K562 (cell line): ENCODE measurements around the gene DMAC2. TPM values are rescaled to one million over a fixed set of nuclear protein-coding genes. Genes with fewer than 3 reads are reported as not detected.

Experiments used
- ATAC-seq: fragments of 200-7000 bp; cut with Tn5 transposase; 3 replicates; pipeline ENCODE4 v1.9.1; 2020; ENCODE audit warnings: moderate library complexity
- BruUV-seq: library from RNA; stranded (reverse); fragments of 400-500 nt; replicated peaks from 2 replicates; lab custom pipeline; 2021; lab: Mats Ljungman, UMichigan
- CTCF ChIA-PET: fragments of 300-600 bp; formaldehyde crosslinking; extraction: SDS; loops from one replicate; lab custom pipeline; 2021; ENCODE audit warnings: low intra/inter-chr PET ratio; lab: Yijun Ruan, JAX
- POLR2A ChIA-PET: fragments of 300-600, 350-650 bp; sonication (Branson Sonifier 250); formaldehyde crosslinking; extraction: SDS; loops from one replicate; lab custom pipeline; 2021; ENCODE audit warnings: antibody characterized with exemption, inconsistent platforms; lab: Yijun Ruan, JAX
- DNase-seq, 4 experiments: peaks; one replicate each; pipeline versions ENCODE4 v3.0.0 to v3.0.0-alpha.2; 2011 to 2018; ENCODE audit warnings: low spot score in 3 of 4, mixed read lengths in 3 of 4; ENCODE audit errors: extremely low read depth in 1 of 4
- FAIRE-seq: peaks from 2 replicates; lab custom pipeline; 2011; peaks lifted over from hg19 to GRCh38; lab: Jason Lieb, UNC
- H2AFZ ChIP-seq: 2 replicates; pipeline ENCODE4 v1.6.0; 2011; ENCODE audit warnings: low read depth, low read length, control low read depth, inconsistent platforms
- H3K27ac ChIP-seq: fragments of 200-600 bp; 3 replicates; pipeline ENCODE4 v1.8.0; 2011; ENCODE audit warnings: low read depth, mild to moderate bottlenecking, control low read depth, inconsistent platforms, low read length, moderate library complexity, mixed read lengths; ENCODE audit errors: extremely low read depth
- H3K27me3 ChIP-seq, 2 experiments: fragments of 300-600 bp in 1 of 2; 2 replicates in 1 of 2; 3 replicates in 1 of 2; pipeline versions ENCODE4 v1.6.0 to v1.8.0; 2011; ENCODE audit warnings: inconsistent platforms in 2 of 2, low read length in 2 of 2, mild to moderate bottlenecking in 1 of 2, mixed read lengths in 1 of 2, moderate library complexity in 1 of 2; ENCODE audit not compliant: control insufficient read depth in 2 of 2, insufficient read depth in 2 of 2
- H3K36me3 ChIP-seq: fragments of 300-600 bp; 3 replicates; pipeline ENCODE4 v1.8.0; 2011; ENCODE audit warnings: mild to moderate bottlenecking, low read length, inconsistent platforms; ENCODE audit not compliant: control insufficient read depth, insufficient read depth
- H3K4me1 ChIP-seq, 2 experiments: fragments of 200-600 bp in 1 of 2; replicated peaks in 1 of 2; 2 replicates in 1 of 2; 3 replicates in 1 of 2; pipeline versions ENCODE4 v1.5.1 to v1.8.0; 2011; ENCODE audit warnings: inconsistent platforms in 2 of 2, low read length in 2 of 2, mild to moderate bottlenecking in 1 of 2, mixed read lengths in 1 of 2, moderate library complexity in 1 of 2; ENCODE audit not compliant: control insufficient read depth in 2 of 2, insufficient read depth in 2 of 2
- H3K4me2 ChIP-seq: 2 replicates; pipeline ENCODE4 v1.6.1; 2011; ENCODE audit warnings: low read length, control low read depth, inconsistent platforms, mixed read lengths; ENCODE audit not compliant: insufficient read depth
- H3K4me3 ChIP-seq: fragments of 200-600 bp; sonication (generic), shearing (Covaris generic); 2 replicates; pipeline ENCODE4 v1.5.1; 2016; ENCODE audit warnings: control low read depth, inconsistent platforms
- H3K79me2 ChIP-seq: fragments of 200-600 bp; 3 replicates; pipeline ENCODE4 v1.8.0; 2011; ENCODE audit warnings: low read length, inconsistent platforms; ENCODE audit not compliant: control insufficient read depth, insufficient read depth
- H3K9ac ChIP-seq, 2 experiments: 2 replicates each; pipeline versions ENCODE4 v1.6.0 to v1.6.1; 2011; ENCODE audit warnings: low read depth in 2 of 2, low read length in 2 of 2, control low read depth in 1 of 2, inconsistent platforms in 1 of 2, mild to moderate bottlenecking in 1 of 2, mixed read lengths in 1 of 2; ENCODE audit not compliant: insufficient read depth in 1 of 2
- H3K9me1 ChIP-seq: one replicate; pipeline ENCODE4 v1.6.0; 2011; ENCODE audit warnings: inconsistent platforms, mild to moderate bottlenecking, low read length, moderate library complexity; ENCODE audit not compliant: control insufficient read depth, insufficient read depth
- H3K9me3 ChIP-seq: replicated peaks from 2 replicates; pipeline ENCODE4 v1.5.1; 2011; ENCODE audit warnings: low read depth, low read length, inconsistent platforms; ENCODE audit not compliant: control insufficient read depth, insufficient read depth
- H4K20me1 ChIP-seq: replicated peaks from 2 replicates; pipeline ENCODE4 v1.6.1; 2011; ENCODE audit warnings: low read length, inconsistent platforms, mixed read lengths; ENCODE audit not compliant: control insufficient read depth, insufficient read depth
- CBX2 ChIP-seq: fragments of 200-600 bp; sonication (generic); IDR thresholded peaks from one replicate; pipeline ENCODE4 v1.6.1; 2012; ENCODE audit warnings: mild to moderate bottlenecking, low read length, inconsistent platforms; ENCODE audit not compliant: insufficient read depth, poor library complexity, severe bottlenecking
- DDX20 ChIP-seq: fragments of 450-650 bp; IDR thresholded peaks from 2 replicates; pipeline ENCODE4 v1.6.1; 2016; ENCODE audit warnings: missing genetic modification characterization, low read depth, mild to moderate bottlenecking, missing compliant biosample characterization, moderate library complexity
- EGR1 ChIP-seq: fragments of 450-650 bp; conservative IDR thresholded peaks from 2 replicates; pipeline ENCODE4 v1.6.1; 2017; ENCODE audit warnings: mild to moderate bottlenecking
- L3MBTL2 ChIP-seq: fragments of 450-650 bp; IDR thresholded peaks from 2 replicates; pipeline ENCODE4 v1.6.1; 2016; ENCODE audit warnings: mild to moderate bottlenecking, moderate library complexity
- NBN ChIP-seq: fragments of 450-650 bp; IDR thresholded peaks from 2 replicates; pipeline ENCODE4 v1.6.1; 2016; ENCODE audit warnings: low read depth, mild to moderate bottlenecking
- NELFE ChIP-seq: IDR thresholded peaks from 2 replicates; pipeline ENCODE4 v1.6.1; 2011; ENCODE audit warnings: mild to moderate bottlenecking; ENCODE audit not compliant: insufficient read depth, insufficient read length
- SIRT6 ChIP-seq: IDR thresholded peaks from one replicate; pipeline ENCODE4 v1.6.1; 2012; ENCODE audit warnings: low read depth, mild to moderate bottlenecking, control low read depth, inconsistent platforms, low read length, moderate library complexity
- SLC30A9 ChIP-seq: fragments of 250-450 bp; sonication (Bioruptor Pico); IDR thresholded peaks from 2 replicates; pipeline ENCODE4 v1.8.0; 2022; ENCODE audit warnings: mild to moderate bottlenecking, moderate library complexity
- SRF ChIP-seq, 2 experiments: fragments of 250-450, 450-650 bp in 1 of 2; sonication (Bioruptor Pico) in 1 of 2; sonication (generic) in 1 of 2; formaldehyde crosslinking; IDR thresholded peaks; 2 replicates each; pipeline versions ENCODE4 v1.5.0 to v1.5.1; 2020 to 2022; ENCODE audit warnings: mild to moderate bottlenecking in 1 of 2, missing genetic modification reagents in 1 of 2
- THRAP3 ChIP-seq: fragments of 450-650 bp; IDR thresholded peaks from 2 replicates; pipeline ENCODE4 v1.6.1; 2016; ENCODE audit warnings: mild to moderate bottlenecking, inconsistent platforms, borderline replicate concordance
- YY1 ChIP-seq, 3 experiments: IDR thresholded peaks; 2 replicates each; pipeline ENCODE4 v1.6.1; 2011; ENCODE audit warnings: low read length in 2 of 3, mild to moderate bottlenecking in 2 of 3, moderate library complexity in 2 of 3, borderline replicate concordance in 1 of 3, control low read depth in 1 of 3, low read depth in 1 of 3; ENCODE audit not compliant: insufficient read depth in 3 of 3, insufficient replicate concordance in 2 of 3, control insufficient read depth in 1 of 3, insufficient read length in 1 of 3; ENCODE audit errors: extremely low read depth in 1 of 3
- ZNF175 ChIP-seq: fragments of 200-800 bp; sonication (Bioruptor generic); IDR thresholded peaks from 2 replicates; pipeline ENCODE4 v1.6.1; 2016; ENCODE audit warnings: low read depth, mild to moderate bottlenecking, missing genetic modification characterization, missing compliant biosample characterization
- ZNF551 ChIP-seq: fragments of 250-450 bp; sonication (Bioruptor Pico); IDR thresholded peaks from 2 replicates; pipeline ENCODE4 v1.5.0; 2021; ENCODE audit warnings: mild to moderate bottlenecking, moderate library complexity
- ZNF561 ChIP-seq: fragments of 450-650 bp; formaldehyde crosslinking; conservative IDR thresholded peaks from 2 replicates; pipeline ENCODE4 v1.4.0; 2020; ENCODE audit warnings: mild to moderate bottlenecking, moderate library complexity
- WGBS: fragments of 100-300 bp; shearing (Covaris generic); methylation state at CpG from one replicate; pipeline ENCODE4 v1.1.6; 2016; ENCODE audit warnings: low coverage, mixed read lengths; ENCODE audit not compliant: insufficient coverage; ENCODE audit errors: missing lambda C conversion rate; 5-methylcytosine and 5-hydroxymethylcytosine counted together
- in situ Hi-C: fragments of 300-500 bp; cut with MboI; formaldehyde crosslinking; loops from 4 replicates; pipeline ENCODE4 v1.15.0; 2018; ENCODE audit warnings: inconsistent platforms, mixed read lengths
- intact Hi-C: fragments of 100-400 bp; cut with micrococcal nuclease; formaldehyde crosslinking; loops from 2 replicates; pipeline ENCODE4 v1.14.2; 2022
- polyA plus RNA-seq, 8 experiments: library from polyadenylated mRNA; depleted of rRNA in 4 of 8; stranded (reverse) in 5 of 8; unstranded in 3 of 8; fragments of >200 nt; fragmentation: Nextera tagmentation in 2 of 8; fragmentation: Illumina TruSeq in 1 of 8; extraction: Ambion mirVana in 2 of 8; extraction: Trizol in 1 of 8; gene quantifications; 2 replicates each; pipeline versions ENCODE4 v1.2.1 to v1.2.3, GENCODE V29; 2011 to 2014; ENCODE audit warnings: inconsistent platforms in 1 of 8, missing spikeins in 1 of 8
- total RNA-seq, 7 experiments: library from RNA; depleted of rRNA in 6 of 7; stranded (reverse); fragments of >200 nt in 6 of 7; fragmentation: Illumina TruSeq in 2 of 7; extraction: Trizol in 2 of 7; gene quantifications; 2 replicates each; pipeline versions ENCODE4 v1.2.1 to v1.2.3, GENCODE V29; 2011 to 2021; ENCODE audit warnings: low replicate concordance in 1 of 7
- TF ChIP-seq, protein P1 (sequence below): sonication (generic); formaldehyde crosslinking; IDR thresholded peaks from 2 replicates; pipeline ENCODE4 v1.8.0; 2022; ENCODE audit warnings: missing genetic modification reagents, mild to moderate bottlenecking, moderate library complexity, borderline replicate concordance

The DMAC2 gene
- total and polyA plus RNA-seq, 9 of the 15 experiments (the other 6 are each of a cell fraction or from before 2014, with no cell fraction given), result 12.9 to 61.2 (median 43.1) TPM

DNA sequence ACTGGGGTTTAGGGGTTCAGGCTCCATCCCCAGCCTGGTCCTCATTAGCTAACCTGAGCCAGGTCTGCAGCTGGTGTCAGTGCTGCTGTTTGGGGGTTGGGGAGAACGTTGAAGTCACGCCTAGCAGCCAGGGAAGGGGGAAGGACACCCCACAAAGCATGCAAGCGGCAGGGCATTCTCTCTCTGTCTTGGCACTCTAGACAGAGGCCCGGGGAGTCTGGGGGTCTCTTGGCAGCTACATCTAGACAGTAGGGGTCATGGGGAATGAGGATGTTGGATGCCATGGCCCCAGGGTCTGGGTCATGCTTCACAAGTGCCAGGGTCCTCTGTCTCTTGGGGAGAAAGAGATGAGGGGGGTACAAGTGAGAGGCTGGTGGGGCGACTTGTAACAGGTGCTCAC lies 5.9 kb upstream of the DMAC2 start:
- H3K9ac ChIP-seq, result no peak overlapping the region
- no peaks in the 10 kb centered on the region for H3K9me1 ChIP-seq
- H3K79me2 ChIP-seq, result no peaks in the 10 kb centered on the region
- ChIA-PET POLR2A (interaction anchor here (1.0 kb wide), 1 partner anchor 13 kb away, joined by 3 read pairs; no protein-coding TSS in a partner anchor), CTCF (no interaction called here)
- no peaks in the 10 kb centered on the region for H3K36me3 ChIP-seq
- no peak for ATAC-seq
- H2AFZ ChIP-seq, result no peak overlapping the region
- BruUV-seq, result no TSS peak
- peak in 1 of 4 experiments; percentile 1 for DNase-seq
- H3K4me3 ChIP-seq, result no peak overlapping the region
- WGBS, result 15% methylated on average over 5 of the region's 5 CpGs
- TF ChIP-seq SRF (CRISPR knock-in tag; IDR thresholded peaks at IDR 0.05), result no peak
- TF ChIP-seq, protein P1, sequence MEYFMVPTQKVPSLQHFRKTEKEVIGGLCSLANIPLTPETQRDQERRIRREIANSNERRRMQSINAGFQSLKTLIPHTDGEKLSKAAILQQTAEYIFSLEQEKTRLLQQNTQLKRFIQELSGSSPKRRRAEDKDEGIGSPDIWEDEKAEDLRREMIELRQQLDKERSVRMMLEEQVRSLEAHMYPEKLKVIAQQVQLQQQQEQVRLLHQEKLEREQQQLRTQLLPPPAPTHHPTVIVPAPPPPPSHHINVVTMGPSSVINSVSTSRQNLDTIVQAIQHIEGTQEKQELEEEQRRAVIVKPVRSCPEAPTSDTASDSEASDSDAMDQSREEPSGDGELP (CRISPR knock-in tag), result no peak
- TF ChIP-seq NBN, result no peak
- no peak for TF ChIP-seq YY1 (IDR thresholded peaks at IDR 0.05; ENCODE audit: borderline replicate concordance in 1 of 3, control insufficient read depth in 1 of 3, extremely low read depth in 1 of 3, insufficient read depth in 3 of 3, insufficient read length in 1 of 3, insufficient replicate concordance in 2 of 3, low read depth in 1 of 3, low read length in 2 of 3)
- no peak for TF ChIP-seq ZNF551 (CRISPR knock-in tag)
- TF ChIP-seq L3MBTL2, result no peak
- TF ChIP-seq SLC30A9, result no peak
- no peak for TF ChIP-seq EGR1
- no peak for TF ChIP-seq ZNF561 (CRISPR knock-in tag)
- no peak for TF ChIP-seq THRAP3
- no peak for TF ChIP-seq ZNF175
- TF ChIP-seq DDX20, result no peak
- TF ChIP-seq NELFE, result no peak
- TF ChIP-seq SIRT6, result no peak
- TF ChIP-seq CBX2, result no peak
- no peak for FAIRE-seq
- peaks cover 4% of the 10 kb centered on the region for H3K9me3 ChIP-seq
- peaks cover 4 to 15% of the 10 kb centered on the region in 2 experiments; a peak in 4 of 5 replicates for H3K27me3 ChIP-seq
- peaks cover under 1 to 15% of the 10 kb centered on the region in 2 experiments; a peak in 4 of 5 replicates for H3K4me1 ChIP-seq
- no peak overlapping the region for H3K27ac ChIP-seq
- in situ Hi-C loops, result loop anchor here (5.0 kb wide), 1 partner anchor 127 kb away; no protein-coding TSS in a partner anchor
- H3K4me2 ChIP-seq, result no peak overlapping the region
- intact Hi-C loops, result loop anchor here (10.0 kb wide), 1 partner anchor 241 kb away; no protein-coding TSS in a partner anchor
- H4K20me1 ChIP-seq, result no peaks in the 10 kb centered on the region
